CD14-positive monocyte (primary cell): ENCODE results near the gene PRKN. TPM values are rescaled to one million over a fixed set of nuclear protein-coding genes. Genes with fewer than 3 reads are reported as not detected.

ENCODE experiments used
- DNase-seq, 3 donors: peaks; one replicate each; pipeline ENCODE4 v3.0.0-alpha.2; 2011 to 2022
- H2AFZ ChIP-seq: 2 replicates; pipeline ENCODE4 v1.6.0; 2012; ENCODE audit warnings: mild to moderate bottlenecking, low read depth, low read length, inconsistent platforms; ENCODE audit not compliant: insufficient read depth, poor library complexity, severe bottlenecking
- H3K27ac ChIP-seq, 2 donors: 1 replicate in 1 of 2; 2 replicates in 1 of 2; pipeline ENCODE4 v1.5.1; 2012 to 2013; ENCODE audit warnings: low read length in 2 of 2, control low read depth in 1 of 2, inconsistent platforms in 1 of 2, low read depth in 1 of 2, mild to moderate bottlenecking in 1 of 2
- H3K27me3 ChIP-seq, 2 donors: one replicate each; pipeline versions ENCODE4 v1.6.0 to v1.6.1; 2011 to 2013; ENCODE audit warnings: low read length in 2 of 2; ENCODE audit not compliant: control insufficient read depth in 2 of 2, insufficient read depth in 2 of 2
- H3K36me3 ChIP-seq, 2 donors: replicated peaks in 1 of 2; 1 replicate in 1 of 2; 2 replicates in 1 of 2; pipeline versions ENCODE4 v1.5.1 to v1.6.1; 2012 to 2013; ENCODE audit warnings: low read length in 2 of 2, control low read depth in 1 of 2, inconsistent platforms in 1 of 2, mild to moderate bottlenecking in 1 of 2; ENCODE audit not compliant: insufficient read depth in 2 of 2, control insufficient read depth in 1 of 2
- H3K4me1 ChIP-seq, 2 donors: 1 replicate in 1 of 2; 2 replicates in 1 of 2; pipeline versions ENCODE4 v1.5.1 to v1.6.1; 2012 to 2013; ENCODE audit warnings: low read length in 2 of 2, control low read depth in 1 of 2, inconsistent platforms in 1 of 2, mild to moderate bottlenecking in 1 of 2, moderate library complexity in 1 of 2; ENCODE audit not compliant: insufficient read depth in 2 of 2, control insufficient read depth in 1 of 2
- H3K4me2 ChIP-seq: replicated peaks from 2 replicates; pipeline ENCODE3; 2012; ENCODE audit warnings: low read length, moderate library complexity, mild to moderate bottlenecking; ENCODE audit not compliant: poor library complexity, severe bottlenecking; ENCODE audit errors: extremely low read depth
- H3K4me3 ChIP-seq, 3 experiments: fragments of 200-600 bp in 1 of 3; sonication (generic) in 1 of 3; replicated peaks in 1 of 3; 1 replicate in 2 of 3; 2 replicates in 1 of 3; pipeline ENCODE4 v1.5.1; 2011 to 2013; ENCODE audit warnings: low read length in 3 of 3, mild to moderate bottlenecking in 3 of 3, control low read depth in 2 of 3, low read depth in 2 of 3, inconsistent platforms in 1 of 3, moderate library complexity in 1 of 3
- H3K79me2 ChIP-seq: 2 replicates; pipeline ENCODE4 v1.6.0; 2012; ENCODE audit warnings: mild to moderate bottlenecking, control low read depth, inconsistent platforms, low read length, moderate library complexity; ENCODE audit not compliant: insufficient read depth
- H3K9ac ChIP-seq: 2 replicates; pipeline ENCODE4 v1.6.0; 2017; ENCODE audit warnings: low read length, mild to moderate bottlenecking; ENCODE audit not compliant: insufficient read depth, poor library complexity, severe bottlenecking
- H3K9me3 ChIP-seq, 2 donors: replicated peaks in 1 of 2; 1 replicate in 1 of 2; 2 replicates in 1 of 2; pipeline versions ENCODE4 v1.5.1 to v1.6.1; 2012 to 2013; ENCODE audit warnings: low read length in 2 of 2, control low read depth in 1 of 2; ENCODE audit not compliant: control insufficient read depth in 1 of 2, insufficient read depth in 1 of 2
- H4K20me1 ChIP-seq: 2 replicates; pipeline ENCODE4 v1.6.0; 2012; ENCODE audit warnings: mild to moderate bottlenecking, low read length, control low read depth, moderate library complexity; ENCODE audit not compliant: insufficient read depth
- H3K27ac Mint-ChIP-seq, 7 donors: one replicate each; pipeline ENCODE4 v1.8.0; 2020; ENCODE audit warnings: mild to moderate bottlenecking in 7 of 7, mixed read lengths in 7 of 7, moderate library complexity in 6 of 7, inconsistent platforms in 2 of 7
- H3K27me3 Mint-ChIP-seq, 3 donors: one replicate each; pipeline ENCODE4 v1.8.0; 2021 to 2022; ENCODE audit warnings: low read depth in 3 of 3, mild to moderate bottlenecking in 3 of 3, mixed read lengths in 3 of 3, moderate library complexity in 3 of 3, inconsistent platforms in 1 of 3
- H3K36me3 Mint-ChIP-seq, 2 donors: one replicate each; pipeline ENCODE4 v1.8.0; 2020; ENCODE audit warnings: mixed read lengths in 2 of 2, inconsistent platforms in 1 of 2, mild to moderate bottlenecking in 1 of 2
- H3K4me1 Mint-ChIP-seq: one replicate; pipeline ENCODE4 v1.8.0; 2020; ENCODE audit warnings: mild to moderate bottlenecking, mixed read lengths
- H3K4me3 Mint-ChIP-seq, 2 donors: one replicate each; pipeline ENCODE4 v1.8.0; 2020; ENCODE audit warnings: mild to moderate bottlenecking in 2 of 2, mixed read lengths in 2 of 2, moderate library complexity in 1 of 2
- H3K9me3 Mint-ChIP-seq, 7 donors: one replicate each; pipeline ENCODE4 v1.8.0; 2020 to 2022; ENCODE audit warnings: mixed read lengths in 7 of 7, mild to moderate bottlenecking in 6 of 7, moderate library complexity in 6 of 7, inconsistent platforms in 2 of 7
- CTCF ChIP-seq: fragments of 200-600 bp; IDR thresholded peaks from one replicate; pipeline ENCODE4 v1.8.0; 2022; ENCODE audit warnings: antibody characterized with exemption, mild to moderate bottlenecking
- WGBS: methylation state at CpG from one replicate; pipeline ENCODE4 v1.1.5; 2013; ENCODE audit warnings: missing lambda C conversion rate; ENCODE audit not compliant: insufficient coverage; 5-methylcytosine and 5-hydroxymethylcytosine counted together
- intact Hi-C, 2 donors: fragments of 100-400 bp; cut with micrococcal nuclease; formaldehyde crosslinking; loops; one replicate each; pipeline versions ENCODE4 v1.15.0 to v1.15.1; 2023
- polyA plus RNA-seq, 3 donors: library from polyadenylated mRNA; depleted of rRNA in 1 of 3; unstranded in 2 of 3; stranded (reverse) in 1 of 3; fragments of 300-500 nt in 2 of 3; fragments of >200 nt in 1 of 3; fragmentation: Illumina TruSeq in 2 of 3; gene quantifications; 1 replicate in 2 of 3; 2 replicates in 1 of 3; pipeline ENCODE4 v1.2.3, GENCODE V29; 2012 to 2021

Gene PRKN
- polyA plus RNA-seq, 3 donors = 0.19 to 0.21 TPM; not detected in 1

DNA sequence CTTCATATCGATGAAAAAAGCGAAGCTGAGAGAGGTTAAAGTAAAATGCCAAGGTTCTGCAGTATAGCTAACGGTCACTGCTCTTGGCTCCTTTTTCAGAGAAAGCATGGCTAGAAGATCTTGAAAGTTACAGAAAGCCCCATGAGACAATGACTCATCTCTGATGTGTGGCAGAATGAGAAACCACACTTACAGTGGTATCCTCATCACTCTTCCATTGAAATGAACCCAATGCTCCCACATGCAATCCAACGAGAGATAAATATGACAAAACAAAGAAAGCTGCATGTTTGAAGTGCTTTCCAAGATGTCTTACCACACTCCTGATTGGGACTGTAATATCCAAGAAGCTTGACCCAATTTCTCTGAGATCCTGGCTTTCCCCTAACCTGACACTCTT lies 694.9 kb downstream of the PRKN start:
- intact Hi-C loops = no loop called here
- TF ChIP-seq CTCF = no peak
- H3K4me3 ChIP-seq = no peak overlapping the region
- H3K79me2 ChIP-seq = no peaks in the 10 kb centered on the region
- no peak overlapping the region for H3K4me2 ChIP-seq
- no peaks in the 10 kb centered on the region for H3K4me1 ChIP-seq
- peaks cover 2 to 21% (median 15%) of the 10 kb centered on the region in 7 donors for H3K9me3 Mint-ChIP-seq
- H3K27ac Mint-ChIP-seq = no peak overlapping the region
- no peak for DNase-seq
- no peaks in the 10 kb centered on the region for H3K27me3 Mint-ChIP-seq
- H2AFZ ChIP-seq = no peak overlapping the region
- H3K9me3 ChIP-seq = peaks cover 0 to 17% of the 10 kb centered on the region in 2 donors
- no peaks in the 10 kb centered on the region for H3K27me3 ChIP-seq
- H4K20me1 ChIP-seq = no peaks in the 10 kb centered on the region
- WGBS = 84% methylated on average over 3 of the region's 4 CpGs
- no peak overlapping the region for H3K4me3 Mint-ChIP-seq
- no peak overlapping the region for H3K9ac ChIP-seq
- H3K36me3 Mint-ChIP-seq = no peaks in the 10 kb centered on the region
- H3K27ac ChIP-seq = no peak overlapping the region
- H3K4me1 Mint-ChIP-seq = no peaks in the 10 kb centered on the region
- no peaks in the 10 kb centered on the region for H3K36me3 ChIP-seq

GRCh38 chr6:162029873-162030576 lies 697.5 kb downstream of the PRKN start:
- H3K36me3 ChIP-seq = no peaks in the 10 kb centered on the region
- no peaks in the 10 kb centered on the region for H3K79me2 ChIP-seq
- H3K4me3 ChIP-seq = no peak overlapping the region
- H3K27ac Mint-ChIP-seq = peak overlapping the region in 1 of 7 donors; percentile 7
- H3K9me3 Mint-ChIP-seq = peaks cover 0 to 18% (median 9%) of the 10 kb centered on the region in 7 donors
- no peaks in the 10 kb centered on the region for H3K4me1 ChIP-seq
- no peak for DNase-seq
- intact Hi-C loops = no loop called here
- 89% methylated on average over 7 of the region's 7 CpGs for WGBS
- no peak for TF ChIP-seq CTCF
- H4K20me1 ChIP-seq = no peaks in the 10 kb centered on the region
- H3K4me3 Mint-ChIP-seq = no peak overlapping the region
- H3K27me3 ChIP-seq = no peaks in the 10 kb centered on the region
- H3K4me1 Mint-ChIP-seq = no peaks in the 10 kb centered on the region
- H3K9me3 ChIP-seq = peaks cover 0 to 19% of the 10 kb centered on the region in 2 donors
- H3K27ac ChIP-seq = no peak overlapping the region
- no peak overlapping the region for H2AFZ ChIP-seq
- H3K27me3 Mint-ChIP-seq = no peaks in the 10 kb centered on the region
- H3K9ac ChIP-seq = no peak overlapping the region
- H3K36me3 Mint-ChIP-seq = no peaks in the 10 kb centered on the region
- H3K4me2 ChIP-seq = no peak overlapping the region
